ENCODE results near the gene DHRS13.

GRCh38 chr17:28906276-28906675 lies 3.4 kb upstream of the DHRS13 start:
- TF ChIP-seq, protein P1, sequence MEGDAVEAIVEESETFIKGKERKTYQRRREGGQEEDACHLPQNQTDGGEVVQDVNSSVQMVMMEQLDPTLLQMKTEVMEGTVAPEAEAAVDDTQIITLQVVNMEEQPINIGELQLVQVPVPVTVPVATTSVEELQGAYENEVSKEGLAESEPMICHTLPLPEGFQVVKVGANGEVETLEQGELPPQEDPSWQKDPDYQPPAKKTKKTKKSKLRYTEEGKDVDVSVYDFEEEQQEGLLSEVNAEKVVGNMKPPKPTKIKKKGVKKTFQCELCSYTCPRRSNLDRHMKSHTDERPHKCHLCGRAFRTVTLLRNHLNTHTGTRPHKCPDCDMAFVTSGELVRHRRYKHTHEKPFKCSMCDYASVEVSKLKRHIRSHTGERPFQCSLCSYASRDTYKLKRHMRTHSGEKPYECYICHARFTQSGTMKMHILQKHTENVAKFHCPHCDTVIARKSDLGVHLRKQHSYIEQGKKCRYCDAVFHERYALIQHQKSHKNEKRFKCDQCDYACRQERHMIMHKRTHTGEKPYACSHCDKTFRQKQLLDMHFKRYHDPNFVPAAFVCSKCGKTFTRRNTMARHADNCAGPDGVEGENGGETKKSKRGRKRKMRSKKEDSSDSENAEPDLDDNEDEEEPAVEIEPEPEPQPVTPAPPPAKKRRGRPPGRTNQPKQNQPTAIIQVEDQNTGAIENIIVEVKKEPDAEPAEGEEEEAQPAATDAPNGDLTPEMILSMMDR (conservative IDR thresholded peaks at IDR 0.05; ENCODE audit: low read length), result no peak
- TF ChIP-seq EZH2phosphoT487 (IDR thresholded peaks at IDR 0.05; ENCODE audit: borderline replicate concordance, low read depth, low read length), result no peak
